HG03565 (cell line): Measurements from ENCODE around the gene RAB3C.
A peak's percentile ranks its signal among the peaks of the same experiment; 100 is the strongest.

ENCODE experiments used
- ATAC-seq: cut with Tn5 transposase; IDR thresholded peaks from one replicate; pipeline ENCODE4 v1.9.1; 2021; ENCODE audit warnings: mild to moderate bottlenecking, moderate library complexity; ENCODE audit not compliant: unreplicated experiment

The RAB3C gene

DNA sequence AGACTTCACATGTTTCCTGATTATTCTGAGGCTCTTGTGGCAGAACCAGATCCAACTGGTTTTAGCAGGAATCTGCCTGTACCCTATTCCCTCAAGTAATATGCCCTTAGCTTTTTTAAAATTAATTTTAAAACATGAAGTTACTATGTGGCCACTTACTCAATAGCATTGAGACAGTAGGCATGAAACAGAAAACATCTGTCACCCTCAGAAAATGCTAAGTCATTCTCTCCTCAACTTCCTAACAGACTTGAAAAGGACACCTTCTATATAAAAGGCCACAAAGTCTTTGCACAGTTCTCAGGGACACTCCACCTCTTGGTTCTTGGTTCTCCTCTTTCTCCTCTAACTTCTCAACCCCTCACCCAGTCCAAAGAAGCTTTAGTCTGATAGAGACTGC lies 277.8 kb downstream of the RAB3C start:
- ATAC-seq = no peak

DNA sequence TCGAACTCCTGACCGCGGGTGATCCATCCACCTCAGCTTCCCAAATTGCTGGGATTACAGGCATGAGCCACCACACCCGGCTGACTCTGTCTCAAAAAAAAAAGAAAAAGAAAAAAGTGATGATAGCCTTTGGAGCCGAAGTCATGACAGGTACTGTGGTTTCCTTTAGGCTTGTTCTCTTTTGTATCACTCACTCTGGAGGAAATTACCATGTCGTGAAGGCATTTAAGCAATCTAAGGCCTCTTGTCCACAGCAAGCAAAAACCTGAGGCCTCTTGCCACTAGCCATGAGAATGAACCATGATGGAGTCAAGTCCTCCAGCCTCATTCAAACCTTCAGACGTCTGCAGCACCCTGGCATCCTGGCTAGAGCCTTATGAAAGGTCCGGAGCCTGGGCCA lies 286.1 kb downstream of the RAB3C start:
- no peak for ATAC-seq

DNA sequence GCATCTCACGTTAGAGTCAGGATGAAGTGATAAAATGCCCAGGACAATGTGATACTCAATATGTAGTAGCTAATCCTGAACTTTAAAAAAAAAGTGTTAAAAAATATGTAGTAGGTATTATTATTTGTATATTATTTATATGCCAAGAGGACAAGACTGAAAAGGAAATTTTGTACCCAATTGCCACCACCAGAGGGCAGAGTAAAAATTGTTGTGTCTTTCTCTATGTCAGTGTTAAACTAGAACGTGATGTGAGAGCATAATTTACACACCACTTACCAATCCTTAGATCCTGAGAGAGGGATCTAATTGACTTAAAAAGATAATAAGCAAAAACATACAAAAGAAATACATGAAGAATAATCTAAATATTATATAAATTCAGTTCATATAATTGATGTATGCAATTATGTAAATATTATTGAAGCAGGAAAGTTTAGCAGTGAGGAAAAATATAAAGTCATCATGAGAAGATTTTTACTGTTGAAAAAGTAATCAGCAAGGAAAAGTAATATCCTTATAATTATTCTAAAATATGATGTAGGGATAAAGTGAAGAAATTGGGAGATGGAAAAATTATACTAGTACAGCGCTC lies 288.9 kb downstream of the RAB3C start:
- ATAC-seq = peak; percentile 42

DNA sequence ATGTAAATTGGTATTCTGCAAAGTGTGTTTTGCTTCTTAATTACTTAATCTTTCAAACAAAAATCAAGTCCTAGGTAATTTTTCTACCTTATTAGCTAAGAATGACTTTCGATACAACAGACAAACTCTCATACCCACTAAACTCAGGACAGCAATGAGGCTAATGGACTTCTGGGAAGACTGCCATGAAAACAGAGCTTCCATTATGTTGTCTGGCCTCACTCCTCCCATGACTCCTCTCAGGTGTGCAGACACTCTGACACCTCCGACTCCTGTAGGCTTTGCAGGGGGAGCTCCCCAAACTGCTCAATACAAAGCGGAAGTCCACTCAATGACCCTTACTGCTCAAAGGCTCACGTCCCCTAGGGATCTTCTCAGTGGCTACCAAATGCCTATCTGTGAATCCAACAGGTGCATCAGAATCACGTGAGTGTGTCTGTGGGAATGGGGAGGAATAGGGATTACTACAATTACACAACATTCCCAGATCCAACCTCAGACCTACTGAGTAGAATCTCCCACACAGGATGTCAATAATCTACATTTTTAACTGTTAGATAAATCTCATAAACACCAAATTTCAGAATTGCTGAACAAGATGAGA lies 289.9 kb downstream of the RAB3C start:
- ATAC-seq = no peak

DNA sequence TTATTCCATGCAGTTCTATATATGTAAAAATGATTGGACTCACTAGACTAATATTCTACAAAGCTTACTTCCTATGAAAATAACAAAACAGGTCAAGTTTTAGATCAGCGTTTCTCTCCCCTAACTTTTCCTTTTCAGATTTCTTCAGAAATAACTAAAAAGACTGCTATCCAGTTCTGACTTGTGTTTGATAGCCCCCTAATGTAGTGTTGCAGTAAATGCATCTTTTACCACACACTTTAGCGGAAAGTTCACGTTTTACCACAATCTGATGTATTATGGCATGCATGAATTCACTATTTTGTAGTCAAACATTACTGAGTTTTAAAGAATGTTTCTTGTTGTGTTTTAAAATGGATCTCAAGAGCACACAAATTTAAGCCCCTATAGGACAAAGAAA lies 292.7 kb downstream of the RAB3C start:
- no peak for ATAC-seq

DNA sequence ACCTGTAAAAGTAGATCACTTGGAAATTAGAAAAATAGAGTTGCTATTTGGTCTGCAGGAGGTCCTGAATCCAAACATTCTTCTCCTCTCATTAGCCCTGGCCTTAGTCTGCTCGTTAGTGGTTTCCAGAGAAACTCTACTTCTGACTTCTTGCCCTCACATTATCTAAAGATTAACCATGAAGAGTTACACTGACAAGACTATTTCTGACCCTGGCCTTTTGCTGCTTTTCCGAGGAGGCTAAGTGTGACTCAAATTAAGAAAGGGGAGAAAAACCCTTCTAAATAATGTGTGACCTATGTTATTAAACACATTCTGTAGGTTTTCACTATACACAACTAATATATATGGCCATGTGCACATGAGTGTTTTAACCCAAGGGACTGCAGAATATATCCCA lies 302.4 kb downstream of the RAB3C start:
- ATAC-seq = peak; percentile 39

DNA sequence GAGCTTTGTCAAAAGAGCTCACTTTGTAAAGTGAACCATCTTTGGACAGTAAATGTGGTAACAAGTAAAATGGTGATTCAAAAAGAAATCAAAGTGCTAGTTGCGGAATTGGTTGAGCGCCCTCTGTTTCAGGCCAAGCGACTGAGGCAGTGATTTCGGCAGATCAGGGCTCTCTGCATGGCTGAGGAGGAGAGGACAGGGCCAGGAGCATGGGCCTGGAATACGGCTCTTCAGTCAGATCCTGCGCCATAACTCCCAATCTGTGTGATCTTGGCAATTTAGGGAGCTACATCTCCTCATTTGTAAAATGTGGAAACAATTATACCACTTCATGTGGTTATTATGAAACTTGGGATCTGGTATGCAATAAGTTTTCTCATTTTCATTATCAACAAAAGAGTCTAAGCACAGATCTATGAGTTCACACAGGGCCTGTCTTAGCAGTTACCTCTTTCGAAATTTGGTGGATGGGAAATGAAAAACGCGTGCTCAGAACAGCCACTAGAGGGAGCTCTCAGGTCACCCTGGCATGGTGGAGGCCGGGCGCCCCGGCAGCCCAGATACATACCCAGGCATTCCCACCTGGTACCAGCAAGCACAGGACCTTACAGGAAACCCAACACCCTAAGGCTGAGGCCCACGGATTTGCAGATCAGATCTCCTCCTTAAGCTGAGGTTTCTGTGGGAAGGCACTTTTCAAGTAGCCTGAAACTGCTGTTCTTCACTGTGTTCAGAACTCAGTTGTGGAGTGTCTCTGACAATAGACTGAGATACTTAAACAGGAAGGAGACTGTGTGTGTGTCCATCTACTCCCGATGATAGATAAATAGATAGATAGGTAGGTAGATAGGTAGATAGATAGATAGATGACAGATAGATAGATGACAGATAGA lies 303.7 kb downstream of the RAB3C start:
- ATAC-seq = peak; percentile 77

DNA sequence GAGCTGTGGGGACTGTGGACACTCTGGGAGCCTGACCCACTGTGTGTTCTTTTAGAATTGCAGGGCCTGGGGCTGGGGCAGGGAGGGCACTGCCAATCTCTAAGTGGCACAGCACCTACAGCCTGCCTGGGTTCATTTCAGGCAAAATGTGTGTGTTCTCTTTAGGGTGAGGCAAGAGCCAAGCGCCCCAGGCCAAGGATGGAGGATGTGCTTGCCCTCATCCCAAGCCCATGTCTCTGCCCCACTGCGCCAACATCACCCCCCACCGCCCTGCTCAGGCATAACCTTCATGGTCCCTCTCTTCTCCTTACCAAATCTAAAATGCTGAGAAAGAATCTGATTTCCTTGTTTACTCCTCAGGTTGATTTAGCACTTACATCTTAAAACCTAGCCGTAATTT lies 304.4 kb downstream of the RAB3C start:
- ATAC-seq = no peak

DNA sequence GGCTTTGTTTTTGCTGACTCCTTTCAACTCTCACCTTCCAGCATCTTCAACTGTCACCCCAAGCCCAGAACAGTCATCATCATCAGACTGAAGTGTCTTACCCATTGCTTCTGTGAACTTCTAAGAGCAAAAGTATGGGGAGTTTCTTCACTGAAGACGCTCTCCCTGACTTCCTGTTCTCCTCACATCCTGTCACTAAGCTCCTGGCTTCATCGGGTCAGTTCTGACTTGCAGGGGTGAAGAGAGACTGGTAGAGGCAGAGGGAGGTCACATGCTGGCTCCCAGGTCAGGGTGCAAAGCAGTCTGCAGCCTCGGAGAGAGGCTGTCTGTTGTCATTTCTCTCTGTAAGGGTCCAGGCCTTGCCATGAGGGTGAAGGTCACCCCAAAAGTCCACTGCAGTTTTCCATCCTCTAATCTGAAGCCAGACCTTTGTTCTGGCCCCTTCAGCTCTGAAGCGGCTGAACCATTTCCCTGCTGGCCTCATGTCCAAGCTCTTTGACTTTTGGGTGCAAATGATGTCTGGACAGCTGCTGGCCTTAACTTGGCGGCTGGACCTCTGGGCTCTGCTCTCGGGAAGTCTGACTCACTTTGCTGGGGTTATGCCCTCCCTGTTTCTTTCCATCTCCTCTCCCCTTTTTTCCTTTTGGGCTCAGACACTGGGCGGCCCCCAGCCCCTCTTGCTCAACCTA lies 305.0 kb downstream of the RAB3C start:
- no peak for ATAC-seq

DNA sequence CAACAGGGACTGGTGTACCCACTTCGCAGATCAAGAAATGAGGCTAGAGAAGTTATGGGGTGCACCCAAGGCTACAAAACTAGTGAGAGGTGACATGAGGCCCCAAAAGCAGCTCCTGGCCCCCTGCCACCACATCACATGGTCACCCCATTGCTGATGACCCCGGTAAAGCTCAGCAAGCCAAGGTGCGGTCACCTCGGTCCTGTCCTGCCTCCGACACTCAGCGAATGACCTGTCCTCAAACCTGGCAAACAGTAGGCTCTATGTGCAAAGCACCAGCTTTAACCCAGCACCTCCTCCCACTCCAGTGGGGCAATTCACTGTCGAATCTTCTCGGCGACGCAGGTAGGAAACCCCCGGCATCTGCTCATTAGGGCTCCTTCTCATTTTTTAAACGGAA lies 307.4 kb downstream of the RAB3C start:
- ATAC-seq = no peak

DNA sequence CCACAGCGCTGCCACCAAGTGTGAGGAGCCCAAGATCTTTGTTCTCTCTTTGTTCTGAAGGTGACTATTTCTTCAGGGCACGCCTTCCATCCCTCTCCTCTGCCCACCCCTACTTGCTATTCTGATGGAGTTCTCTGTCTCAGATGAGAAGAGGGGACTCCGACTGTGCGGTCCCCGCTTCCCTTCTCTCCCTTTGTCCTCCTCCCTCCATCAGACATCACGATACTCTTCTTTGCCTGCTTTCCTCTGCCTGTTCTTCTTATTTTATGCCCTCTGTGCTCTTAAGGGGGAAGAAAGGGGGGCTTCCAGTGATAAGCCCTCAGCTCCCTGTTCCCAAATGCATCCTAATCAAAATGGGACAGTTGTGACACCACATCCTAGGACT lies 307.8 kb downstream of the RAB3C start:
- ATAC-seq = no peak

DNA sequence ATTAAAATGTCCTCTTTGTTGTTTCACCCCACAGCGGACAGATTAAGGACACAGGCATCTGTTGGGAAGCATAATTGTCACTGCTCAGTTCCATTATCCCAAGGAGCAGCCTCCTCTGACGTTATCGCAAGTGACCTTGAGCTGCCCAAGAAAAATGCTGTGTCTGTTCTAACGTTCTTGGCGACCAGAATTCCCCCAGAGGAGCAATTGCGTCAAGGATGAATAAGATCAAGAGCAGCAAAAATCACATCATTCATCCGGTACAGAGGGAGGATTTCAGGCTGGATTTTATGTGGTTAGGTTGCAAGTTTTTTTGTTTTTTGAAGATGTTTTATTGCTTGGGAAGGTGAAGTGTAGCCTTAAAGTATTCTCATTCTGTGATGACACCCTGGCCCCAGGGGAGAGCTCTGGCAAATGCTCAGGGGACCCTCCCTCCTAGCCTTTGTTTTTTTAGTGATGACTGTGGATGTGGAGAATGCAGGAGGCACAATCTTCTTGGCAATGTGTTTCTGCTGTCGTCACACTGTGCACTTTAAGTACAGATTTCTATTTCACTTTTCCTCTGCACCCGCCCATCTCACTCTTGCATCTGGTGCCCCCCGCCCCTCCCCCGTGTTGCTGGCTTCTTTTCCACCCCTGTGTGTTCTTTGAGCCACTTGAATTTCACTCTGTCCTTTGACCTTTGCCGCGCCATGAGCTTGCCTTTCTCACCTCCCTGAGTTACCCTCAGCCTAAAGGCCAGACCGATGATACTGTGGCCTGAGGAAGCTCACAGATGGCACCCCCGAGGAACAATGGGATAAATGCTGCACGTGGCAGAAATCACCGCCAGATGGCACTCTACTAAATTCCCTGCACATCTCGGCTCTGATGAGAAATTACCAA lies 308.5 kb downstream of the RAB3C start:
- ATAC-seq = peak; percentile 44

DNA sequence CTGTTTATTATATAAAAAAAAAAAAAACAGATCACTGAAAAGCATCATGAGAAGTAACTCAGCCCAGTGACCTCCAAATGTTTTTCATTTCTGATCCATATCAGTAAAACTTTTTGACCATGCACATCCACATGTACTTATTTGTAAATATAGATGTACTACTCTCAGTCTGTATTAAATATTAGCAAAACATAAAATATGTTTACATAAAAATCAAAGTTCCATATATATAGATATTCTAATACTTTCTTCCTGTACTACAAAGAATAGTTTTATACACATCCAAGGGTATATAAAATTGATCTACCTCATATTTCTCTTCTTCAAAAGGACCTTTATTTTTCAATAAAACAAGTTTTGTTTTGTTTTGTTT lies 309.1 kb downstream of the RAB3C start:
- ATAC-seq = no peak

DNA sequence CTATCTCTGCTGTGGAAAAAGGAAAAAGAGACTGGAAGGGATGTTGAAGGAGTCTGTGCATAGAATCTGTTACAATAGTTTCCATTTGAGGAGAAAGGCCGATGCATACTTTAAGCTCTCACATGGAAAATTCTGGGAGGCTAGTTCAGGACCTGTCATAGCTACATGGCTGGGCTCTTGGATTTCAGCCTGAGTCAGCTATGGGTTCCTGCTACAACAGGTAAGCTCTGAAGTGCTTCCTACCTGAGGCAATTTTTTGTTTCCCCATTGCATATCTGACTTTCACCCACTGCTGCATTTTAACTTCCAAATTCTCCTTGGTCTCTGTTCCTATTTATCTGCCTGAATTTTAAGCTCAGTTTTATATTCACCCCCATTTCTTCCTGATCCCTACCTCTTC lies 310.7 kb downstream of the RAB3C start:
- no peak for ATAC-seq

DNA sequence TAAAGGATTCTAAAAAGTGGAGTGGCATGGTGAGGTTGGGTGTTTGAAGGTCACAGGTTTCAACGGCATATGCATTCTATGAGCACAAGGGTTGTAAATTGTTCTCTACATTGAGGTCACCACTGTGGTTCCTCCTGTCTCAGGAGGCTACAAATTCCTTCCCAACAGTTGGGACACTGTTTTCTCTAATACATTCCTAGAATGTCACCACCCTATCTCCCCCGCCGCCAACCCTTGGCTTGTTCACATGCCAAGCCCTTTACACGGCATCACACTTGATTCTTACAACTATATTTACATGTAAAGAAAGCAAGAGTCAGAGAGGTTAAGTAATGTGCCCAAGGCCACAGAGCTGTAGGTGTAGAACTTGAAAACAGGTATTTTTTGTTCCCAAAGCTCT lies 315.1 kb downstream of the RAB3C start:
- ATAC-seq = no peak

DNA sequence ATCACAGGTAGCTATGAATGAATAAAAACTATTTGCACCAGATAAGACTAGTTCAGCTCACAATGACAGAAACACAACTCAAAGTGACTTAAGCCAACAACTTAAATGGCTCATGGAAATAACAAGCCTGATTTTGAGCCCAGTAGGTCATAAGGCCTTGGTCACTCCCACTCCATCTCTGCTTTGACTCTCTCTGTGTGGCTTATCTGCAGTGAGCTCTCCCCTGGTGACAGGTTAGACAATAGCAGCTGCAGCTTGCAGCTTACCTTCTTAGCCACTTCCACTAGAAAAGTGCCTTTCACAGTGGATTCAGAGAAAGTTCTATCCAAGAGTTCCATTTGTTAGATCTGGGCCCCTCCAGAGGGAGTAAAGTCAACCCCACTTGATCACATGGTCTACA lies 315.7 kb downstream of the RAB3C start:
- ATAC-seq = no peak

DNA sequence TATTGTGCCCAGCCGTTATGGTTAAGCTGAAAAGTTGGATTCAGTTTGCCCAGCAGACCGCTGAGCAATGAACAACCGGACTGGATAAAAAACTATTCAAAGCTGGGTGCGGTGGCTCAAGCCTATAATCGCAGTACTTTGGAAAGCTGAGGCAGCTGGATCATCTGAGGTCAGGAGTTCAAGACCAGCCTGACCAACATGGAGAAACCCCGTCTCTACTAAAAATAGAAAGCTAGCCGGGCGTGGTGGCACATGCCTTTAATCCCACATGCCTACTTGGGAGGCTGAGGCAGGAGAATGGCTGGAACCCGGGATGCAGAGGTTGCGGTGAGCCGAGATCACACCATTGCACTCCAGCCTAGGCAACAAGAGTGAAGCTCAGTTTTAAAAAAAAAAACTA lies 318.4 kb downstream of the RAB3C start:
- ATAC-seq = no peak

DNA sequence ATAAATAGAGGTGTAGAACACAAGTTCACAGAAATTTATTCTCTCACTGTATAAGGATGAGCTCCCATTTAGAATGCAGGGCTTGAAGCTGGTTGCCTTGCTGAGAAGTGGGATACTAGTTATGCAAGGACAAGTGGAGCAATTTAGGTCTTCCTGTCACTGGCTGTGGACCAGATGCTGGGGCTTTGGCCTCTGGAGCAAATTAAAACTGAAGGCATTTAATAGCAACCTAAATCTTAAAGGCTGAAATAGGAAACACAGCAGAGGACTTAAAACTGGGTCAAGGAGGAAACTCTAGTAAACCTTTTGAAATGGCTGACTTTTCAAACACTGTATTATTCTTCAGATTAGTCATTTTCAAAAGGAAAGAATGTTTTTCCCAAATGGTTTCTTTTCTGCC lies 319.4 kb downstream of the RAB3C start:
- no peak for ATAC-seq

DNA sequence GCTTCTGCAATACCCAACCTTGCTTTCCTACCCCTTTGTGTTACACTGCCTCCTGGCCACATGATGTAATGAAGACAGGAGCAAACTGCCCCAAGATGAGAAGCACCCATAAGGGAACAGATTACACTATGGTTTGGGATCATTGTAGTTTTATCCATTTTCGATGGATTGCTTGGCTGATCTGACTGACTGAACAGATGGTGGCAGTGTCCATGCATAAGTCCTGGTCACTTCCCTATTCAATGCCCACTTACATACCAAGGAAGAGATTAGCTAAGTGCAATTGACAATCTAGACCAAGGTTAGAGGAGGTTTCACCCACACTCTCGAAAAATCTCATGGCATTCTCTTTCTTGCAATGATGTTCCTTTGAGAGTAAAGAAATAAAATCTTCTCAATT lies 319.9 kb downstream of the RAB3C start:
- ATAC-seq = no peak

DNA sequence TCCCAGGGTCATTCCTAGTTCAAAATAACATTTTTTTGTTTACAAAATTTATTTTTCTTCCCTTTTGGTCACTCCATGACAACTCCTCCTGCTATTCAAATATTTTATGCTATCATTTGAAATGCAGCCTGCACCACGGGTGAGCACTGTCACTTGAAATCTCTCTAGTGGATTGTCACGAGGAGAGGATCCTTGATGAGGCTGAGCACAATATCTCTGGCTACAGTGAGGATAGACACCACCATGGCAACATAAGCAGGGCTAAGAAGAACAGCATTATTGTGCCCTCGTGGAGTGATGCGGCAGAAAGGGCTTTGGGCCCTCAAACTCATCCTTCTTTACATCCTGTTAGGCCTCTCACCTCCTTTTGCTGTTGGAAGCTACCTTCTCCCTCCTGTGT lies 321.9 kb downstream of the RAB3C start:
- no peak for ATAC-seq

DNA sequence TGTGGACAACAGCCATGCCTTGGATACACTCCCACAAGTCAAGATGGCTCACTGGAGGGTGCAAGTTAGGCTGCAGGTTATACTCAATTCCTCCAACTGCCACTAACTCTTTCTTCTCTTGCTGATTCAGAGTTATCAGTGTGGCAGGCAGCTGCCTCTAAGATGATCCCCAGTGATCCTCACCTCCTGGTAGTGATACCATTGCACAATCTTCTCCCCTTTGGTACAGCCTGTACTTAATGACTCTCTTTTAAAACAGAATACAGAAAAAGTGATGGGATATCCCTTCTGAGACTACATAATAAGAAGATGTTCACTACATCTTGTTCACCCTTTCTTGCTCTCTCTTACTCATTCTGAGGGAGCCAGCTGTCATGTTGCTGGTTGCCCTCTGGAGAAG lies 323.1 kb downstream of the RAB3C start:
- ATAC-seq = no peak
